Osteoblast (primary cell): ENCODE results near the gene NEK10. TPM values are rescaled to one million over a fixed set of nuclear protein-coding genes. Genes with fewer than 3 reads are reported as not detected.
"Not testable (repeated sequence)": the region's sequence is repeated elsewhere in the genome, so short reads cannot be mapped to it uniquely, and the experiment has no call there.

ENCODE experiments used
- DNase-seq: peaks from one replicate; pipeline ENCODE4 v3.0.0; 2011; ENCODE audit warnings: low spot score, mixed read lengths; ENCODE audit not compliant: insufficient read length; ENCODE audit errors: missing footprints
- H2AFZ ChIP-seq: 2 replicates; pipeline ENCODE4 v1.6.0; 2011; ENCODE audit warnings: mild to moderate bottlenecking, low read length
- H3K27ac ChIP-seq: 2 replicates; pipeline ENCODE4 v1.5.1; 2011; ENCODE audit warnings: mild to moderate bottlenecking, low read depth, low read length, moderate library complexity
- H3K27me3 ChIP-seq: 2 replicates; pipeline ENCODE4 v1.6.0; 2012; ENCODE audit warnings: mild to moderate bottlenecking, control low read depth, inconsistent platforms, low read length, moderate library complexity; ENCODE audit not compliant: insufficient read depth
- H3K36me3 ChIP-seq: 2 replicates; pipeline ENCODE4 v1.5.1; 2011; ENCODE audit warnings: mild to moderate bottlenecking, low read length, control low read depth, moderate library complexity; ENCODE audit not compliant: insufficient read depth
- H3K4me1 ChIP-seq: 2 replicates; pipeline ENCODE4 v1.5.1; 2011; ENCODE audit warnings: mild to moderate bottlenecking, low read length, control low read depth, moderate library complexity; ENCODE audit not compliant: insufficient read depth
- H3K4me2 ChIP-seq: 2 replicates; pipeline ENCODE4 v1.6.0; 2011; ENCODE audit warnings: mild to moderate bottlenecking, low read length; ENCODE audit not compliant: insufficient read depth
- H3K4me3 ChIP-seq: fragments of 200-600 bp; sonication (generic); 3 replicates; pipeline ENCODE4 v1.5.1; 2012; ENCODE audit warnings: mild to moderate bottlenecking, low read length, inconsistent platforms; ENCODE audit not compliant: insufficient read depth
- H3K79me2 ChIP-seq: 2 replicates; pipeline ENCODE4 v1.6.0; 2012; ENCODE audit warnings: mild to moderate bottlenecking, low read length, control low read depth, inconsistent platforms; ENCODE audit not compliant: insufficient read depth
- H3K9me3 ChIP-seq: 2 replicates; pipeline ENCODE4 v1.5.1; 2011; ENCODE audit warnings: low read depth, low read length, control low read depth
- H4K20me1 ChIP-seq: 2 replicates; pipeline ENCODE4 v1.6.0; 2012; ENCODE audit warnings: mild to moderate bottlenecking, low read length, control low read depth; ENCODE audit not compliant: insufficient read depth
- total RNA-seq: library from RNA; depleted of rRNA; stranded (reverse); fragments of >200 nt; gene quantifications from 2 replicates; pipeline ENCODE4 v1.2.3, GENCODE V29; 2012
- TF ChIP-seq, protein P1 (sequence below): IDR thresholded peaks from 2 replicates; pipeline ENCODE4 v1.5.1; 2011; ENCODE audit warnings: mild to moderate bottlenecking, low read depth, low read length, moderate library complexity; ENCODE audit errors: extremely low read depth

The NEK10 gene
- total RNA-seq, 1 donor = 69.8 TPM

- Histone ChIP-seq H3K27ac (no peak overlapping the region), H3K4me3 (no peak overlapping the region), H3K4me1 (no peaks in the 10 kb centered on the region), H4K20me1 (no peaks in the 10 kb centered on the region), H2AFZ (no peak overlapping the region), H3K36me3 (no peaks in the 10 kb centered on the region), H3K4me2 (no peak overlapping the region), H3K27me3 (no peaks in the 10 kb centered on the region), H3K79me2 (no peaks in the 10 kb centered on the region), H3K9me3 (no peaks in the 10 kb centered on the region)
- TF ChIP-seq, protein P1, sequence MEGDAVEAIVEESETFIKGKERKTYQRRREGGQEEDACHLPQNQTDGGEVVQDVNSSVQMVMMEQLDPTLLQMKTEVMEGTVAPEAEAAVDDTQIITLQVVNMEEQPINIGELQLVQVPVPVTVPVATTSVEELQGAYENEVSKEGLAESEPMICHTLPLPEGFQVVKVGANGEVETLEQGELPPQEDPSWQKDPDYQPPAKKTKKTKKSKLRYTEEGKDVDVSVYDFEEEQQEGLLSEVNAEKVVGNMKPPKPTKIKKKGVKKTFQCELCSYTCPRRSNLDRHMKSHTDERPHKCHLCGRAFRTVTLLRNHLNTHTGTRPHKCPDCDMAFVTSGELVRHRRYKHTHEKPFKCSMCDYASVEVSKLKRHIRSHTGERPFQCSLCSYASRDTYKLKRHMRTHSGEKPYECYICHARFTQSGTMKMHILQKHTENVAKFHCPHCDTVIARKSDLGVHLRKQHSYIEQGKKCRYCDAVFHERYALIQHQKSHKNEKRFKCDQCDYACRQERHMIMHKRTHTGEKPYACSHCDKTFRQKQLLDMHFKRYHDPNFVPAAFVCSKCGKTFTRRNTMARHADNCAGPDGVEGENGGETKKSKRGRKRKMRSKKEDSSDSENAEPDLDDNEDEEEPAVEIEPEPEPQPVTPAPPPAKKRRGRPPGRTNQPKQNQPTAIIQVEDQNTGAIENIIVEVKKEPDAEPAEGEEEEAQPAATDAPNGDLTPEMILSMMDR = no peak
- DNase-seq = no peak
These were observed 35.3 kb downstream of the NEK10 start for GRCh38 chr3:27333843-27334242.

DNA sequence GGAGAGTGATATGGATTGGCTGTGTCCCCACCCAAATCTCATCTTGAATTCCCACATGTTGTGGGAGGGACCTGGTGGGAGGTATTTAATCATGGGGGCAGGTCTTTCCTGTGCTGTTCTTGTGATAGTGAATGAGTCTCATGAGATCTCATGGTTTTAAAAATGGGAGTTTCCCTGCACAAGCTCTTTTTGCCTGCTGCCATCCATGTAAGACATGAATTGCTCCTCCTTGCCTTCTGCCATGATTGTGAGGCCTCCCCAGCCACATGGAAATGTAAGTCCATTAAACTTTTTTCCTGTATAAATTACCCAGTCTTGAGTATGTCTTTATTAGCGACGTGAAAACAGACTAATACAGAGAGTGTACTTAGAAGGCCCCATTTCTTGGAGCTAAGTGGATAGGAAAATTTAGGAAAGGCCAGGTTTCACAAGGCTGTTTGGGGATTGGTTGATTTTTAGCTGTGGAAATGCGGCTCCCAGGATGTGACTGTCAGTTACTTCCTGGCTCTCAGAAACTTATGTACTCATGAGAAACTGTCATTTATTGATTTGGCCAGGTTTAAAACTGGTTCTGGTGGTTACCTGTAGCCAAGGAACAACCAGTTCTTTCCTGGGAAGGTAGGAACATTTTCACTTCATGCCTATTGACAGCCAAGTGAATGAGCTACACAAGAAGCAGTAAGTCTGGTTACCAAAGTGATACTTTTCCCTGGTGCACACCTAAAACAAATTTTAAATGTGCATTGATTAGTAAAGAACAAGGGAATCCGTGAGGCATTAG lies 40.0 kb downstream of the NEK10 start:
- H3K4me1 ChIP-seq = peaks cover 23% of the 10 kb centered on the region

DNA sequence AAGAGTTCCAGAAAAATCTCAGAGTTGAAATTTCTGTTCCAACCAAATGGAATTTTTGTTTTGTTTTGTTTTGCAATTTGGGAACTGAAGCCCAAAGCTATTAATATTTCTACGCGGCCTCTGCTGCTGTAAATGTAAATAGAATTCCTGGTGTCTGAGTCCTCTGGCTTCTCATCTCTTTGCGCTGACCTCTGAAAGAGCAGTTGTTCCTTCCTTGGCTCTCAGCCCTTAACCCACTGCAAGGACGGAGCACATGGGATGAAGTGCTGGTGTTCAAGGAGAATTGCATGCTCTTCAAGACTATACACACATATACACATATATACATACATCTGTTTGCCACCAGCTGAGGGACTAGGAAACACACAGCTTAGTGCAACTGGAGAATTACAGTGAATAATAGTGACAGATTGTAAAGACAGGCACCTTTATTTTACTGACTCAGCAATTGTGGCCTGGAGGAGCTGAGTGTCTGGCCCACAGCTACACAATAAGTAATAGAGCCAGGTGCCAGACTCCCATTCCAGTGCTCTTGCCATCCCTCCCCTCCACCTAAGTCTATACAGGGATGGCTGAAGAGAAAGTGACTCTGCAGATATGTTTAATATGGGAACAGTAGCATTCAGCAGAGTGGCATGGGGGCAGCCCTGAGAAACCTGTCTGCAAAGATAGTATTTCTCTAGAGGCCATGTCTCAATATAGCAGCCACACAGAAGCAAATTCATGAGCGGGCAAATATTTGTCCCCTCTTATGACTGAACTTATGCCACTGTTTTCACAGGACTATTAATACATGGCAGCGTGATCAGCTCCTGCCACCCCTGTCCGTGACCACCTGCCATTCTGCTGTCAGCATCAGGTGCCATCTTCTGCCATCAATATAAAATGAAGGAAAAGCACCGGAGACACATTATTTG lies 42.3 kb downstream of the NEK10 start:
- Histone ChIP-seq H3K36me3 (peaks cover 3% of the 10 kb centered on the region), H3K4me1 (peaks cover 23% of the 10 kb centered on the region), H3K4me3 (no peak overlapping the region), H3K27ac (peak overlapping the region; percentile 46), H2AFZ (no peak overlapping the region), H3K27me3 (no peaks in the 10 kb centered on the region), H3K4me2 (peak overlapping the region; percentile 43), H4K20me1 (no peaks in the 10 kb centered on the region), H3K9me3 (no peaks in the 10 kb centered on the region), H3K79me2 (no peaks in the 10 kb centered on the region)
- TF ChIP-seq, protein P1 = no peak
- peak; percentile 65 for DNase-seq

More for the DNA sequence above, 40.0 kb downstream of the NEK10 start:
- not testable (repeated sequence) for H3K27me3 ChIP-seq, H2AFZ ChIP-seq, H3K27ac ChIP-seq, H3K4me3 ChIP-seq, H3K4me2 ChIP-seq, H3K36me3 ChIP-seq, H3K79me2 ChIP-seq, H3K9me3 ChIP-seq, DNase-seq, H4K20me1 ChIP-seq

DNA sequence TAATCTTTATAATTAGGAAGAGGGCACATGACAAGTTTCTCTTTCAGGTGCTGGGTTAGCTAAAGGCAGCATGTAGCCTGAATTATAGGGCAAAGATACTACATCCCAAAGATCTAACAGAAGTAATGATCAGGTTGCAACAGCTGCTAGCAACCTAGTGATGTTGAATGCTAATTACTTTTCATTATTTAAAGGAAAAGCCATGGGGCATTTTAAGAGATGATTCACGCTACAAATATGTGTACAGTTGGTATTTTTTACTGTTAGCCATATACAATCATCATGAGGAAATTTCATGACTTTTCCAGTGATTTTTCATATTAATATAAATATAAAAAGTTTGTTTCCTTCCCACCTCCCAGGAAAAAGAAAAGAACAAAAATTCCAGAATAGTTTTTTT lies 43.0 kb downstream of the NEK10 start:
- no peaks in the 10 kb centered on the region for H3K27me3 ChIP-seq
- H3K27ac ChIP-seq = peak overlapping the region; percentile 46
- H3K4me3 ChIP-seq = no peak overlapping the region
- peak; percentile 45 for DNase-seq
- no peaks in the 10 kb centered on the region for H3K9me3 ChIP-seq
- H4K20me1 ChIP-seq = no peaks in the 10 kb centered on the region
- no peak overlapping the region for H2AFZ ChIP-seq
- peak overlapping the region; percentile 43 for H3K4me2 ChIP-seq
- H3K36me3 ChIP-seq = peaks cover 7% of the 10 kb centered on the region
- no peaks in the 10 kb centered on the region for H3K79me2 ChIP-seq
- peaks cover 23% of the 10 kb centered on the region for H3K4me1 ChIP-seq
- TF ChIP-seq, protein P1 = no peak
